B cell (primary cell): Measurements from ENCODE around the gene MIOX. TPM values are rescaled to one million over a fixed set of nuclear protein-coding genes. Genes with fewer than 3 reads are reported as not detected.

Experiments
- ATAC-seq: fragments of 200-7000 bp; cut with Tn5 transposase; one replicate; pipeline ENCODE4 v1.10.0; 2021; ENCODE audit warnings: low read depth, mild to moderate bottlenecking, moderate number of reproducible peaks, moderate library complexity
- CTCF ChIA-PET: fragments of 350-600 bp; sonication (Branson Sonifier 250); formaldehyde crosslinking; loops from one replicate; lab custom pipeline; 2021; ENCODE audit warnings: antibody characterized with exemption, inconsistent platforms; lab: Charles Lee
- POLR2A ChIA-PET: fragments of 350-600 bp; sonication (Branson Sonifier 250); formaldehyde crosslinking; loops from one replicate; lab custom pipeline; 2021; ENCODE audit warnings: antibody characterized with exemption; lab: Charles Lee
- DNase-seq: peaks from one replicate; pipeline ENCODE4 v3.0.0; 2013
- H2AFZ ChIP-seq: 2 replicates; pipeline ENCODE4 v1.6.1; 2012; ENCODE audit warnings: mild to moderate bottlenecking, low read depth, low read length; ENCODE audit not compliant: insufficient read depth, poor library complexity, severe bottlenecking
- H3K27ac ChIP-seq, 2 donors: 1 replicate in 1 of 2; 2 replicates in 1 of 2; pipeline ENCODE4 v1.5.1; 2012 to 2013; ENCODE audit warnings: low read length in 2 of 2, mild to moderate bottlenecking in 2 of 2, moderate library complexity in 1 of 2
- H3K27me3 ChIP-seq, 4 experiments: fragments of 200-600 bp in 1 of 4; sonication (generic) in 1 of 4; replicated peaks in 1 of 4; 1 replicate in 2 of 4; 2 replicates in 2 of 4; pipeline versions ENCODE4 v1.6.1 to v1.7.0; 2013 to 2016; ENCODE audit warnings: low read length in 3 of 4, mild to moderate bottlenecking in 2 of 4, mixed read lengths in 1 of 4, moderate library complexity in 1 of 4; ENCODE audit not compliant: insufficient read depth in 4 of 4, control insufficient read depth in 3 of 4; ENCODE audit errors: control extremely low read depth in 1 of 4
- H3K36me3 ChIP-seq, 2 experiments: replicated peaks in 1 of 2; 1 replicate in 1 of 2; 2 replicates in 1 of 2; pipeline versions ENCODE4 v1.6.1 to v1.7.1; 2013; ENCODE audit warnings: low read length in 1 of 2; ENCODE audit not compliant: insufficient read depth in 2 of 2, control insufficient read depth in 1 of 2; ENCODE audit errors: control extremely low read depth in 1 of 2, extremely low read depth in 1 of 2
- H3K4me1 ChIP-seq, 2 donors: fragments of 200-600 bp in 1 of 2; sonication (generic) in 1 of 2; 1 replicate in 1 of 2; 2 replicates in 1 of 2; pipeline versions ENCODE4 v1.5.1 to v1.6.1; 2013 to 2017; ENCODE audit warnings: low read length in 2 of 2; ENCODE audit not compliant: control insufficient read depth in 2 of 2, insufficient read depth in 2 of 2
- H3K4me2 ChIP-seq: replicated peaks from 2 replicates; pipeline ENCODE3; 2012; ENCODE audit warnings: mild to moderate bottlenecking, low read depth, low read length; ENCODE audit not compliant: poor library complexity, severe bottlenecking
- H3K4me3 ChIP-seq, 5 experiments: fragments of 200-600 bp in 1 of 5; sonication (generic) in 1 of 5; 1 replicate in 3 of 5; 2 replicates in 2 of 5; pipeline versions ENCODE4 v1.5.1 to v1.7.0; 2011 to 2016; ENCODE audit warnings: low read length in 4 of 5, mild to moderate bottlenecking in 4 of 5, low read depth in 2 of 5, control low read depth in 1 of 5, moderate library complexity in 1 of 5; ENCODE audit not compliant: insufficient read depth in 1 of 5; ENCODE audit errors: control extremely low read depth in 1 of 5, extremely low read depth in 1 of 5
- H3K79me2 ChIP-seq: fragments of 200-600 bp; sonication (generic); one replicate; pipeline ENCODE4 v1.6.0; 2016; ENCODE audit warnings: low read length; ENCODE audit not compliant: control insufficient read depth, insufficient read depth
- H3K9ac ChIP-seq: fragments of 200-600 bp; sonication (generic); 2 replicates; pipeline ENCODE4 v1.6.1; 2017; ENCODE audit warnings: mild to moderate bottlenecking, low read length, moderate library complexity
- H3K9me3 ChIP-seq, 3 donors: one replicate each; pipeline versions ENCODE4 v1.6.1 to v1.7.1; 2013; ENCODE audit warnings: low read length in 2 of 3; ENCODE audit not compliant: control insufficient read depth in 2 of 3, insufficient read depth in 1 of 3; ENCODE audit errors: control extremely low read depth in 1 of 3
- H4K20me1 ChIP-seq: 2 replicates; pipeline ENCODE4 v1.6.0; 2012; ENCODE audit warnings: mild to moderate bottlenecking, low read length; ENCODE audit not compliant: insufficient read depth, control insufficient read depth, poor library complexity, severe bottlenecking
- H3K27ac Mint-ChIP-seq: one replicate; pipeline ENCODE4 v1.8.0; 2021; ENCODE audit warnings: mixed read lengths
- H3K27me3 Mint-ChIP-seq: one replicate; pipeline ENCODE4 v1.8.0; 2021; ENCODE audit warnings: mixed read lengths
- H3K4me1 Mint-ChIP-seq: one replicate; pipeline ENCODE4 v1.8.0; 2021; ENCODE audit warnings: mixed read lengths
- H3K4me3 Mint-ChIP-seq: one replicate; pipeline ENCODE4 v1.8.0; 2021; ENCODE audit warnings: mixed read lengths
- H3K9me3 Mint-ChIP-seq: one replicate; pipeline ENCODE4 v1.8.0; 2022; ENCODE audit warnings: mixed read lengths; ENCODE audit not compliant: insufficient read depth
- CTCF ChIP-seq: fragments of 200-600 bp; IDR thresholded peaks from one replicate; pipeline ENCODE4 v1.8.0; 2022; ENCODE audit warnings: antibody characterized with exemption, mild to moderate bottlenecking
- EZH2 ChIP-seq: IDR thresholded peaks from 2 replicates; pipeline ENCODE4 v1.6.1; 2012; ENCODE audit warnings: borderline replicate concordance, low read depth, mild to moderate bottlenecking, moderate library complexity, low read length; ENCODE audit not compliant: insufficient read depth, poor library complexity, severe bottlenecking
- WGBS: methylation state at CpG from one replicate; pipeline ENCODE4 v1.1.5; 2013; ENCODE audit warnings: missing lambda C conversion rate; ENCODE audit not compliant: insufficient coverage; 5-methylcytosine and 5-hydroxymethylcytosine counted together
- intact Hi-C: fragments of 100-400 bp; cut with micrococcal nuclease; formaldehyde crosslinking; loops from one replicate; pipeline ENCODE4 v1.10.0; 2022
- polyA plus RNA-seq: library from polyadenylated mRNA; depleted of rRNA; stranded (reverse); fragments of >200 nt; gene quantifications from 2 replicates; pipeline ENCODE4 v1.2.3, GENCODE V29; 2012
- total RNA-seq, 2 donors: library from RNA; stranded (reverse); fragments of 120-200 nt in 1 of 2; gene quantifications; 1 replicate in 1 of 2; 2 replicates in 1 of 2; pipeline versions ENCODE4 v1.2.3 to v1.2.4, GENCODE V29; 2013 to 2022

The MIOX gene
- total and polyA plus RNA-seq, 2 donors (not counting 1 experiment from before 2014, with no cell fraction given): 0.88 TPM; not detected in 1

- H3K27me3 ChIP-seq: no peaks in the 10 kb centered on the region
- DNase-seq: no peak
- H3K79me2 ChIP-seq: peaks cover 23% of the 10 kb centered on the region
- H3K4me2 ChIP-seq: no peak overlapping the region
- ChIA-PET CTCF (interaction anchor here (1.4 kb wide), 1 partner anchor 29 kb away, joined by 4 read pairs; no protein-coding TSS in a partner anchor), POLR2A (interaction anchor here (0.6 to 0.7 kb wide), 2 partner anchors 50 to 60 kb away, joined by 3 to 4 read pairs; no protein-coding TSS in a partner anchor)
- H2AFZ ChIP-seq: no peak overlapping the region
- Mint-ChIP-seq H3K9me3 (no peaks in the 10 kb centered on the region), H3K27ac (no peak overlapping the region), H3K27me3 (no peaks in the 10 kb centered on the region), H3K4me1 (peaks cover 12% of the 10 kb centered on the region), H3K4me3 (no peak overlapping the region)
- peaks cover 0 to 32% of the 10 kb centered on the region in 2 experiments for H3K36me3 ChIP-seq
- no peak overlapping the region for H3K4me3 ChIP-seq
- intact Hi-C loops: no loop called here
- H4K20me1 ChIP-seq: peaks cover 27% of the 10 kb centered on the region
- no peak for ATAC-seq
- TF ChIP-seq CTCF (no peak), EZH2 (no peak)
- no peak overlapping the region for H3K9ac ChIP-seq
- no peak overlapping the region for H3K27ac ChIP-seq
- peaks cover 13 to 25% of the 10 kb centered on the region in 2 donors for H3K4me1 ChIP-seq
- no peaks in the 10 kb centered on the region for H3K9me3 ChIP-seq
- WGBS: 97% methylated on average over 6 of the region's 6 CpGs
Measured at GRCh38 chr22:50502096-50502495, 15.4 kb downstream of the MIOX start.

- Mint-ChIP-seq H3K9me3 (no peaks in the 10 kb centered on the region), H3K27ac (no peak overlapping the region), H3K4me1 (peaks cover 16% of the 10 kb centered on the region), H3K4me3 (no peak overlapping the region), H3K27me3 (no peaks in the 10 kb centered on the region)
- POLR2A ChIA-PET: no interaction called here
- Histone ChIP-seq H3K9me3 (no peaks in the 10 kb centered on the region), H3K27ac (no peak overlapping the region), H3K36me3 (peaks cover 0 to 32% of the 10 kb centered on the region in 2 experiments), H3K9ac (no peak overlapping the region), H3K27me3 (no peaks in the 10 kb centered on the region), H3K4me1 (peaks cover 13 to 26% of the 10 kb centered on the region in 2 donors), H3K4me3 (no peak overlapping the region), H2AFZ (no peak overlapping the region), H3K79me2 (peaks cover 25% of the 10 kb centered on the region), H3K4me2 (no peak overlapping the region), H4K20me1 (peaks cover 30% of the 10 kb centered on the region)
- CTCF ChIA-PET: interaction anchor here (0.9 to 1.4 kb wide), 3 partner anchors 17 to 60 kb away, joined by 3 to 4 read pairs (median 4); partner anchors contain the start of genes MIOX and SYCE3
- ATAC-seq: no peak
- intact Hi-C loops: no loop called here
- TF ChIP-seq CTCF (no peak), EZH2 (no peak)
- WGBS: 98% methylated on average over 20 of the region's 24 CpGs
- peak; percentile 13 for DNase-seq
Measured at GRCh38 chr22:50502628-50503474, 16.2 kb downstream of the MIOX start.
